Limb (tissue), 2 donors: ENCODE measurements around the gene DIDO1.
"Not testable (repeated sequence)": the region's sequence is repeated elsewhere in the genome, so short reads cannot be mapped to it uniquely, and the experiment has no call there.

Source experiments
- DNase-seq, 2 donors: peaks; one replicate each; pipeline ENCODE4 v3.0.0-alpha.2; 2016; ENCODE audit errors: extremely low spot score in 2 of 2

The DIDO1 gene

GRCh38 chr20:62962891-62963613 lies 36.7 kb upstream of the DIDO1 start:
- no peak for DNase-seq

DNA sequence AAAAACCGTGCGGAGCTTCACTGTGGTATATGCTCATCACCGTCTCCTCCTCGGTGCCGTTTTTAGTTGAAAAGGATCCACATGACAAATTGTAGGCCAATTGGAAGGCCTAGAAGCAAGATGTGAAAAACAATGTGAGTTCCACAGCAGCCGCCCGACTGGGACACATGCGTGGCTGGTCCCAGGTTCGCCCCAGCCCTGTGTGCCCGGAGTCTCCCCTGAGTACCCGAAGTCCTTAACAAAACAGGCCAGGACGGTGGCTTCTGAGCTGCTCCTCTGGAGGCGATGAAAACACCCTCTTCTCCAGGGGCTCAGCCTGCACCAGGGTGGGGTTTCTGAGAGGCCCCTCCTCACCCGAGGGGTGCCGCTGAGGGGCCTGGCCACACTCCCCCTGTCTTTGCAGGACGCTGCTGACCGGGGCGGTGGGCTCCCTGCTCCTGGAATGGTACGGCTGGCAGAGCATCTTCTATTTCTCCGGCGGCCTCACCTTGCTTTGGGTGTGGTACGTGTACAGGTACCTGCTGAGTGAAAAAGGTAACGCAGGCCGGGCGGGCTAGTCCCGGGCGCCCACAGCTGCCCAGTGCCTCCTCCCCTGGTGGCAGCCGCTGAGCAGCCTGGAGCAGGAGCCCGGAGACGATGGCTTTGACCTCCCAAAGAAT lies 36.0 kb upstream of the DIDO1 start:
- DNase-seq = no peak

DNA sequence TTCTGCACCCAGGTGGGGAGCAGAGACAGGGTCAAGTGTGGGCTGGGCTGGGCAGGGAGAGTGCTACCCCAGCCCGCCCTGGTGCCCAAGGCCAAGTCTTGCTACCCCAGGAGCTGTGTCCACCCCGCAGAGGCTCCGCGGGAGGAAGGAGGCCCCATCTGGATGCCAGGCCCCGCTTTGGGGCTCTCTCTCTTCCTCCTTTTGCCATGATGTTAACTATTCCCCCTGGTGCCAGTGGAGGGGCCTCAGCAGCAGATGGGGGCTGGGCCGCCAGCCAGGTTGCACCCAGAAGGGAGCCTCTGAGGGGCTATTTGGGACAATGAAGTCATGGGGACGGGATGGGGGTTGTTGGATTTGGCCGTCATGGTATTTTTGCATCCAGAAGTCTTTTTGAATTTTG lies 35.5 kb upstream of the DIDO1 start:
- DNase-seq = no peak

DNA sequence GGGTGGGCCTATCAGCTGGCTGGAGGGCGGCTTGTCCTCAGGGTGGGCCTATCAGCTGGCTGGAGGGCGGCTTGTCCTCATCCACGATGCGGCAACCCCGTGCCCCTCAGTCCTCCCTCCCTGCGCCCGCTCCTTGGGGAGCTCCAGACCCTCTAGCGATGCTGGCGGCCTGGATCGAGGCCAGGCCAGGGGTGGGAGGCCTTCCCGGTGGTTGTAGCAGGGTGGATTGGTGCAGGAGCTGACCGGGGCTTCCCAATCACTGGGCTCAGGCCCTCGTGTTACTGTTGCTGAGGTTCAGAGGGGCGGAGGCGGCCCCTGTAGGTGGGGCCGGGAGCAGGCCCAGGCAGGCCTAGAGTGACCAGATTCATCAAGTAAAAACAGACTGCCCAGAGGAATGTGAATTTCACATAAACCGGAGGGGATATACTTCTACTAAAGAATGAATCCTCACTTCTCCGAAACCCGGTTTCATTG lies 35.0 kb upstream of the DIDO1 start:
- DNase-seq = no peak

GRCh38 chr20:62960446-62961309 lies 34.4 kb upstream of the DIDO1 start:
- DNase-seq = not testable (repeated sequence)

GRCh38 chr20:62959998-62960436 lies 33.7 kb upstream of the DIDO1 start:
- no peak for DNase-seq

- DNase-seq = no peak
Observed at GRCh38 chr20:62959101-62959971, 33.0 kb upstream of the DIDO1 start.

- no peak for DNase-seq
Observed at GRCh38 chr20:62958388-62959100, 32.2 kb upstream of the DIDO1 start.

GRCh38 chr20:62957136-62958117 lies 31.1 kb upstream of the DIDO1 start:
- DNase-seq = no peak

DNA sequence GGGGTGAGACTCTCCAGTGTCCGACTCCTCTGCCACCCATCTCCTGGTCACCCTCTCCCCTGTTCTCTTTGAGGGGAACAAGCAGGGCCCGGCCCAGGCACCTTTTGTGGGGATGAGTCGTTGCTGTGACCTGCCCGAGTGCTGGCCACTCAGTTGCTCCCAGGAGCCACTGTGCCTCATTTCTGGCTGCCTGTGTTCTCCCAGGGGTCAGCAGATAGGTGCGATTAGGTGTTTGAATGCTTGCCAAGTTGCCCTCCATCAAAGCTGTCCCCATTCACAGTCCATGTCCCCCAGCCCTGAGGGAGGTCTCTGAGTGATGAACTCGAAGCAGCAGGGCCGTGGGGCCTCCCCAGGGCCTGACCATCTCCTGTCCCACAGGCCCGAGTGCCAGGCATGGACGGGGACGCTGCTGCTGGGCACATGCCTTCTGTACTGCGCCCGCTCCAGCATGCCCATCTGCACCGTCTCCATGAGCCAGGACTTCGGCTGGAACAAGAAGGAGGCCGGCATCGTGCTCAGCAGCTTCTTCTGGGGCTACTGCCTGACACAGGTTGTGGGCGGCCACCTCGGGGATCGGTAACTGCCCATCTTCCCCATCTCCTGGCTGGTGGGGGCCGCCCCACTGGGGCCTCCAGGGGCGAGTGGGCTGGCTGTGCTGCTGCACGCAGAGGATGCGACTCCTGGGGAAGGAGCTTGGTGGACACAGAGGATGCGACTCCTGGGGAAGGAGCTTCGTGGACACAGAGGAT lies 30.3 kb upstream of the DIDO1 start:
- no peak for DNase-seq

- no peak for DNase-seq
Observed at GRCh38 chr20:62955519-62956386, 29.4 kb upstream of the DIDO1 start.

DNA sequence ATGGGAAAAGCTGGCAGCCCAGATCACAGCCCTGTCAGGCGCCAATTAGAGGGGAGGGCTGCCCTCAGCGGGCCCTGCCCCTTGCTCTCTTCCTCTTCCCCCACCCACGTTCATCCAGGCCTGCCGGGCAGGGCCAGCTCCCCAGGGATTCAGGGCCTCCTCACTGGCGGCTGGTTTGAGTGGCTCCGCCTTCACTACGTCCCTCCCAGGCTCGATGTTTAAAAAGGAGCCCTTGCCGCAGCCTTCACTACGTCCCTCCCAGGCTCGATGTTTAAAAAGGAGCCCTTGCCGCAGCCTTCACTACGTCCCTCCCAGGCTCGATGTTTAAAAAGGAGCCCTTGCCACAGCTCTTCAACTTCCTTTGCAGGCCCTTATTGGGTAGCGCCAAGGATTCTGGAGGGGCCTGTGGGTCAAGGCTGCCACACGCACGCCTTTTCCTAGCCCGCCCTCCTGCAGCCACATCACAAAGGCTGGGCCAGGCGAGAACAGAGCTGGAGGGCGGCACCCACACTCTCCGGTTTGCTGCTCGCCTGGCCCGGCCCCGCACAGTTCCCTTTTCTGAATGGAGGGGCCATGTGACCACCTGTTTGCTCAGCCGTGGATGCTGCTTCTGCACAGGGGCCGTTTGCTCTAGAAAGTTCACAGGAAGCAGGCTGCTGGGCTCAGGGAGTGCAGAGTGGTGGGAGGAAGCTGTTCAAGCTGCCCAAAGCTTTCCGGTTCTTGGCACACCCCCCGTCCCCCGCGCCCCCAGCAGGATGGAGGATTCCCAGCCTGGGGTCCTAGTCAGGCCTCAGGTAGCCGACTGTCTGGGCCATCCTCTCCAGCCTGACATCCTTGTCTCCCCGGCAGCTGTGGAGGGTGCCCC lies 27.8 kb upstream of the DIDO1 start:
- peak; percentile 40 to 60 for DNase-seq

- DNase-seq = no peak
Observed at GRCh38 chr20:62952968-62953838, 26.9 kb upstream of the DIDO1 start.

DNA sequence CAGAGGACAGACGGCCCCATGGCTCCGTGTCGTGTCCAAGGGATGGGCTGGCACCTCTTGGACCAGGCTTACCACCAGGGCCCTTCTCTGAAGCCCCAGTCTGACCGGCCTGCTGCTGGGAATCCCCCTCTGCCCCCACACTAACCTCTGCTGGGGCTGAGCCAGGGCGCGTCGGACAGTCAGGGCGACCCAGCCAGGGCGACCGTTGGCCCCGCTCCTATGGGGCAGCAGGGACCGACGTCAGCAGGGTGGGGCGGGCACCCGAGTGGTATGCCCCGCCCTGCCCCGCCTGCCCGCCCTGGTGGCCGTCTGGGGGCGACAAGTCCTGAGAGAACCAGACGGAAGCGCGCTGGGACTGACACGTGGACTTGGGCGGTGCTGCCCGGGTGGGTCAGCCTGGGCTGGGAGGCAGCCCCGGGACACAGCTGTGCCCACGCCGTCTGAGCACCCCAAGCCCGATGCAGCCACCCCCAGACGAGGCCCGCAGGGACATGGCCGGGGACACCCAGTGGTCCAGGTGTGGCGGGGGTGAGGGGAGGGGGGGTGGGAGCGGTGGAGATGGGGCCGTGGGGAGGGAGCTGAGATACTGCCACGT lies 26.2 kb upstream of the DIDO1 start, which contains the start of gene SLC17A9:
TSS of gene SLC17A9 (plus strand) at position 337 of the 595 bp plus-strand sequence. CDS start at position 459, 122 bp downstream.
- DNase-seq = no peak

- no peak for DNase-seq
Observed at GRCh38 chr20:62951896-62952372, 25.6 kb upstream of the DIDO1 start.
